HepG2 (cell line): Measurements from ENCODE around the gene OOSP1. TPM values are rescaled to one million over a fixed set of nuclear protein-coding genes. Genes with fewer than 3 reads are reported as not detected.

Experiments
- ATAC-seq: fragments of 200-7000 bp; cut with Tn5 transposase; 3 replicates; pipeline ENCODE4 v1.9.1; 2020; ENCODE audit warnings: mild to moderate bottlenecking, moderate library complexity
- BruUV-seq: library from RNA; stranded (reverse); fragments of 400-500 nt; replicated peaks from 2 replicates; lab custom pipeline; 2021; lab: Mats Ljungman, UMichigan
- CTCF ChIA-PET: fragments of 300-600 bp; formaldehyde crosslinking; extraction: SDS; loops from one replicate; lab custom pipeline; 2021; ENCODE audit warnings: low total read pairs, inconsistent platforms, low intra/inter-chr PET ratio; lab: Yijun Ruan, JAX
- POLR2A ChIA-PET: fragments of 350-600 bp; sonication (Branson Sonifier 250); formaldehyde crosslinking; loops from one replicate; lab custom pipeline; 2020; ENCODE audit warnings: antibody characterized with exemption, inconsistent platforms; lab: Yijun Ruan, JAX
- DNase-seq: peaks from one replicate; pipeline ENCODE4 v3.0.0-alpha.2; 2015; ENCODE audit warnings: low spot score
- FAIRE-seq: peaks from 3 replicates; lab custom pipeline; 2011; peaks lifted over from hg19 to GRCh38; lab: Jason Lieb, UNC
- H2AFZ ChIP-seq: one replicate; pipeline ENCODE4 v1.6.1; 2011; ENCODE audit warnings: low read length, inconsistent platforms
- H3K27ac ChIP-seq: fragments of 300-600 bp; 3 replicates; pipeline ENCODE4 v1.8.0; 2011; ENCODE audit warnings: mixed run types, mild to moderate bottlenecking, mixed read lengths, low read length, inconsistent platforms; ENCODE audit not compliant: insufficient read depth; ENCODE audit errors: extremely low read length
- H3K27me3 ChIP-seq, 2 experiments: fragments of 200-600 bp in 1 of 2; 2 replicates in 1 of 2; 3 replicates in 1 of 2; pipeline versions ENCODE4 v1.6.0 to v1.8.0; 2011; ENCODE audit warnings: low read length in 2 of 2, mild to moderate bottlenecking in 2 of 2, moderate library complexity in 2 of 2, inconsistent platforms in 1 of 2; ENCODE audit not compliant: insufficient read depth in 2 of 2, control insufficient read depth in 1 of 2
- H3K36me3 ChIP-seq, 2 experiments: fragments of 200-600 bp in 1 of 2; replicated peaks in 1 of 2; 2 replicates in 1 of 2; 3 replicates in 1 of 2; pipeline versions ENCODE4 v1.5.1 to v1.8.0; 2011; ENCODE audit warnings: low read length in 2 of 2, inconsistent platforms in 1 of 2; ENCODE audit not compliant: insufficient read depth in 2 of 2, control insufficient read depth in 1 of 2
- H3K4me1 ChIP-seq: 2 replicates; pipeline ENCODE4 v1.5.1; 2012; ENCODE audit warnings: low read length, inconsistent platforms; ENCODE audit not compliant: insufficient read depth
- H3K4me2 ChIP-seq: 2 replicates; pipeline ENCODE4 v1.6.0; 2011; ENCODE audit warnings: low read depth, low read length, inconsistent platforms
- H3K4me3 ChIP-seq, 3 experiments: fragments of 200-600 bp in 1 of 3; sonication (generic), shearing (Covaris generic) in 1 of 3; replicated peaks in 1 of 3; 2 replicates each; pipeline ENCODE4 v1.5.1; 2011 to 2016; ENCODE audit warnings: low read length in 3 of 3, inconsistent platforms in 2 of 3, low read depth in 2 of 3, mild to moderate bottlenecking in 2 of 3, control low read depth in 1 of 3, mixed read lengths in 1 of 3; ENCODE audit not compliant: insufficient read depth in 1 of 3
- H3K79me2 ChIP-seq: one replicate; pipeline ENCODE4 v1.6.1; 2011; ENCODE audit warnings: low read length, inconsistent platforms; ENCODE audit not compliant: insufficient read depth
- H3K9ac ChIP-seq: 2 replicates; pipeline ENCODE4 v1.6.0; 2011; ENCODE audit warnings: mild to moderate bottlenecking, low read depth, low read length, inconsistent platforms; ENCODE audit not compliant: insufficient read depth
- H3K9me3 ChIP-seq: 2 replicates; pipeline ENCODE4 v1.5.1; 2012; ENCODE audit warnings: mild to moderate bottlenecking, low read length
- H4K20me1 ChIP-seq: 2 replicates; pipeline ENCODE4 v1.6.0; 2011; ENCODE audit warnings: inconsistent platforms, mild to moderate bottlenecking, low read length, moderate library complexity; ENCODE audit not compliant: insufficient read depth
- MEIS1 ChIP-seq: sonication (generic); formaldehyde crosslinking; IDR thresholded peaks from 2 replicates; pipeline ENCODE4 v1.9.0; 2021; ENCODE audit warnings: mild to moderate bottlenecking, missing genetic modification reagents, moderate library complexity, borderline replicate concordance
- MEIS2 ChIP-seq: sonication (generic); formaldehyde crosslinking; IDR thresholded peaks from 2 replicates; pipeline ENCODE4 v1.9.0; 2021; ENCODE audit warnings: mild to moderate bottlenecking, missing genetic modification reagents
- NFYB ChIP-seq: sonication (generic); formaldehyde crosslinking; IDR thresholded peaks from 2 replicates; pipeline ENCODE4 v1.4.0; 2020; ENCODE audit warnings: missing genetic modification reagents
- PHF8 ChIP-seq: sonication (generic); formaldehyde crosslinking; IDR thresholded peaks from 2 replicates; pipeline ENCODE4 v1.5.0; 2020; ENCODE audit warnings: missing genetic modification reagents
- POLR2A ChIP-seq, 2 experiments: IDR thresholded peaks; 2 replicates each; pipeline ENCODE4 v1.6.1; 2011; ENCODE audit warnings: low read depth in 2 of 2, low read length in 2 of 2, mild to moderate bottlenecking in 1 of 2, moderate library complexity in 1 of 2; ENCODE audit not compliant: insufficient read depth in 1 of 2
- PPARG ChIP-seq: conservative IDR thresholded peaks from 2 replicates; pipeline ENCODE4 v1.6.1; 2016; ENCODE audit warnings: missing biosample characterization, missing genetic modification reagents
- RARA ChIP-seq: IDR thresholded peaks from 2 replicates; pipeline ENCODE4 v1.6.1; 2016; ENCODE audit warnings: missing genetic modification reagents, missing compliant biosample characterization
- ZNF44 ChIP-seq: sonication (generic); formaldehyde crosslinking; IDR thresholded peaks from 2 replicates; pipeline ENCODE4 v1.5.1; 2020; ENCODE audit warnings: mild to moderate bottlenecking, missing genetic modification reagents
- ZNF7 ChIP-seq: IDR thresholded peaks from 2 replicates; pipeline ENCODE4 v1.6.1; 2016; ENCODE audit warnings: missing biosample characterization, missing genetic modification reagents
- ZSCAN25 ChIP-seq: sonication (generic); formaldehyde crosslinking; IDR thresholded peaks from 2 replicates; pipeline ENCODE4 v1.8.0; 2022; ENCODE audit warnings: mild to moderate bottlenecking, missing genetic modification reagents
- WGBS: methylation state at CpG from one replicate; pipeline ENCODE4 v1.1.6; 2017; ENCODE audit warnings: low lambda C conversion rate; 5-methylcytosine and 5-hydroxymethylcytosine counted together
- in situ Hi-C: cut with HindIII; loops from 2 replicates; pipeline ENCODE4 v1.10.0; 2017; ENCODE audit warnings: low pct_unique_long_range_greater_than_20kb; ENCODE audit not compliant: extremely low pct_ligation_motif_present
- intact Hi-C: fragments of 100-400 bp; cut with micrococcal nuclease; formaldehyde crosslinking; loops from one replicate; pipeline ENCODE4 v1.10.0; 2022; ENCODE audit not compliant: unreplicated experiment
- polyA plus RNA-seq, 8 experiments: library from polyadenylated mRNA; depleted of rRNA in 3 of 8; stranded (reverse) in 7 of 8; unstranded in 1 of 8; fragments of >200 nt; fragmentation: Illumina TruSeq in 4 of 8; extraction: Trizol in 4 of 8; gene quantifications; 2 replicates each; pipeline versions ENCODE4 v1.2.1 to v1.2.3, GENCODE V29; 2011 to 2016; ENCODE audit warnings: low read depth in 4 of 8, missing spikeins in 1 of 8, mixed read lengths in 1 of 8; ENCODE audit not compliant: insufficient read depth in 1 of 8
- total RNA-seq, 5 experiments: library from RNA; depleted of rRNA; stranded (reverse); fragments of >200 nt; fragmentation: Illumina TruSeq; extraction: Trizol; gene quantifications; 2 replicates each; pipeline ENCODE4 v1.2.3, GENCODE V29; 2016; ENCODE audit warnings: low read depth in 1 of 5
- TF ChIP-seq, protein P1 (sequence below): sonication (generic); formaldehyde crosslinking; IDR thresholded peaks from 2 replicates; pipeline ENCODE4 v1.5.1; 2020; ENCODE audit warnings: mild to moderate bottlenecking, missing genetic modification reagents
- TF ChIP-seq, protein P2 (sequence below): sonication (generic); formaldehyde crosslinking; IDR thresholded peaks from 2 replicates; pipeline ENCODE4 v1.4.0; 2020; ENCODE audit warnings: missing genetic modification reagents
- TF ChIP-seq, protein P3 (sequence below): sonication (generic); formaldehyde crosslinking; IDR thresholded peaks from 2 replicates; pipeline ENCODE4 v1.4.0; 2020; ENCODE audit warnings: mild to moderate bottlenecking, missing genetic modification reagents, borderline replicate concordance
- TF ChIP-seq, protein P4 (sequence below): sonication (generic); formaldehyde crosslinking; IDR thresholded peaks from 2 replicates; pipeline ENCODE4 v1.4.0; 2020; ENCODE audit warnings: missing genetic modification reagents

OOSP1 gene
- total and polyA plus RNA-seq, 2 of the 13 experiments (the other 11 are each of a cell fraction or from before 2014, with no cell fraction given): not detected

DNA sequence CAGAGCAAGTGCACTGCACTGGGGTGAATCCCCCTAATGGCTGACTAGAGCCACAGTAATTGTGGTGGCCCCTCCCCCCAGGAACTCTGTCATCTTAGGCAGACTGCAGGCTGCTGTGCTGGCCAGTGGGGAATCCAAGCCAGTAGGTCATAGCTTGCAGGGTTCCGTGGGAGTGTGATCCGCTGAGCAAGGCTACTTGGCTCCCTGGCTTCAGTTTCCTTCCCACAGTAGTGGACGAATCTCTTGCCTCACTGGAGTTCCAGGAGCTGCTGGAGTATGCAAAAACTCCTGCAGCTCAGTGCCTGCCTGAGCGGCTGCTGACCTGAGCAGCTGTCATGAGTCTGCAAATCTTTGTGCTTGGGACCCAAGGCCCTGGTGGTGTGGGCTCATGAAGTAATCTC lies 46.5 kb upstream of the OOSP1 start:
- Histone ChIP-seq H3K36me3 (no peaks in the 10 kb centered on the region), H2AFZ (no peak overlapping the region), H3K4me2 (no peak overlapping the region), H3K27me3 (no peaks in the 10 kb centered on the region; a peak in 1 of 5 replicates), H3K79me2 (no peaks in the 10 kb centered on the region), H3K9ac (no peak overlapping the region), H3K27ac (no peak overlapping the region), H3K4me1 (no peaks in the 10 kb centered on the region), H3K9me3 (no peaks in the 10 kb centered on the region), H3K4me3 (no peak overlapping the region), H4K20me1 (no peaks in the 10 kb centered on the region)
- no peak for FAIRE-seq
- WGBS: 61% methylated on average over 3 of the region's 4 CpGs
- CTCF ChIA-PET: no interaction called here
- BruUV-seq: no TSS peak
- in situ Hi-C loops: no loop called here
- POLR2A ChIA-PET: no interaction called here
- DNase-seq: no peak
- intact Hi-C loops: no loop called here
- ATAC-seq: no peak; the same call in 2 of the 3 replicates
- TF ChIP-seq, protein P1, sequence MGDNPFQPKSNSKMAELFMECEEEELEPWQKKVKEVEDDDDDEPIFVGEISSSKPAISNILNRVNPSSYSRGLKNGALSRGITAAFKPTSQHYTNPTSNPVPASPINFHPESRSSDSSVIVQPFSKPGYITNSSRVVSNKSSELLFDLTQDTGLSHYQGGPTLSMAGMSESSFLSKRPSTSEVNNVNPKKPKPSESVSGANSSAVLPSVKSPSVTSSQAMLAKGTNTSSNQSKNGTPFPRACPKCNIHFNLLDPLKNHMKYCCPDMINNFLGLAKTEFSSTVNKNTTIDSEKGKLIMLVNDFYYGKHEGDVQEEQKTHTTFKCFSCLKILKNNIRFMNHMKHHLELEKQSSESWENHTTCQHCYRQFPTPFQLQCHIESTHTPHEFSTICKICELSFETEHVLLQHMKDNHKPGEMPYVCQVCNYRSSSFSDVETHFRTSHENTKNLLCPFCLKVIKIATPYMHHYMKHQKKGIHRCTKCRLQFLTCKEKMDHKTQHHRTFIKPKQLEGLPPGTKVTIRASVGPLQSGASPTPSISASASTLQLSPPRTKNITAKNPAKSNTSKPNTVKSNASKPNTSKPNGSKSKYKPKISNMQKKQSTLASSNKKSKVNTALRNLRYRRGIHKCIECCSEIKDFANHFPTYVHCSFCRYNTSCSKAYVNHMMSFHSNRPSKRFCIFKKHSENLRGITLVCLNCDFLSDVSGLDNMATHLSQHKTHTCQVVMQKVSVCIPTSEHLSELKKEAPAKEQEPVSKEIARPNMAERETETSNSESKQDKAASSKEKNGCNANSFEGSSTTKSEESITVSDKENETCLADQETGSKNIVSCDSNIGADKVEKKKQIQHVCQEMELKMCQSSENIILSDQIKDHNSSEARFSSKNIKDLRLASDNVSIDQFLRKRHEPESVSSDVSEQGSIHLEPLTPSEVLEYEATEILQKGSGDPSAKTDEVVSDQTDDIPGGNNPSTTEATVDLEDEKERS (CRISPR knock-in tag): no peak
- TF ChIP-seq, protein P2, sequence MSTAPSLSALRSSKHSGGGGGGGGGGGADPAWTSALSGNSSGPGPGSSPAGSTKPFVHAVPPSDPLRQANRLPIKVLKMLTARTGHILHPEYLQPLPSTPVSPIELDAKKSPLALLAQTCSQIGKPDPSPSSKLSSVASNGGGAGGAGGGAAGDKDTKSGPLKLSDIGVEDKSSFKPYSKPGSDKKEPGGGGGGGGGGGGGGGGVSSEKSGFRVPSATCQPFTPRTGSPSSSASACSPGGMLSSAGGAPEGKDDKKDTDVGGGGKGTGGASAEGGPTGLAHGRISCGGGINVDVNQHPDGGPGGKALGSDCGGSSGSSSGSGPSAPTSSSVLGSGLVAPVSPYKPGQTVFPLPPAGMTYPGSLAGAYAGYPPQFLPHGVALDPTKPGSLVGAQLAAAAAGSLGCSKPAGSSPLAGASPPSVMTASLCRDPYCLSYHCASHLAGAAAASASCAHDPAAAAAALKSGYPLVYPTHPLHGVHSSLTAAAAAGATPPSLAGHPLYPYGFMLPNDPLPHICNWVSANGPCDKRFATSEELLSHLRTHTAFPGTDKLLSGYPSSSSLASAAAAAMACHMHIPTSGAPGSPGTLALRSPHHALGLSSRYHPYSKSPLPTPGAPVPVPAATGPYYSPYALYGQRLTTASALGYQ: no peak
- no peak for TF ChIP-seq PPARG
- TF ChIP-seq MEIS2 (CRISPR knock-in tag): no peak
- TF ChIP-seq, protein P3, sequence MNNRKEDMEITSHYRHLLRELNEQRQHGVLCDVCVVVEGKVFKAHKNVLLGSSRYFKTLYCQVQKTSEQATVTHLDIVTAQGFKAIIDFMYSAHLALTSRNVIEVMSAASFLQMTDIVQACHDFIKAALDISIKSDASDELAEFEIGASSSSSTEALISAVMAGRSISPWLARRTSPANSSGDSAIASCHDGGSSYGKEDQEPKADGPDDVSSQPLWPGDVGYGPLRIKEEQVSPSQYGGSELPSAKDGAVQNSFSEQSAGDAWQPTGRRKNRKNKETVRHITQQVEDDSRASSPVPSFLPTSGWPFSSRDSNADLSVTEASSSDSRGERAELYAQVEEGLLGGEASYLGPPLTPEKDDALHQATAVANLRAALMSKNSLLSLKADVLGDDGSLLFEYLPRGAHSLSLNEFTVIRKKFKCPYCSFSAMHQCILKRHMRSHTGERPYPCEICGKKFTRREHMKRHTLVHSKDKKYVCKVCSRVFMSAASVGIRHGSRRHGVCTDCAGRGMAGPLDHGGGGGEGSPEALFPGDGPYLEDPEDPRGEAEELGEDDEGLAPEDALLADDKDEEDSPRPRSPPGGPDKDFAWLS (CRISPR knock-in tag): no peak
- no peak for TF ChIP-seq ZNF44 (CRISPR knock-in tag)
- no peak for TF ChIP-seq ZSCAN25
- TF ChIP-seq, protein P4, sequence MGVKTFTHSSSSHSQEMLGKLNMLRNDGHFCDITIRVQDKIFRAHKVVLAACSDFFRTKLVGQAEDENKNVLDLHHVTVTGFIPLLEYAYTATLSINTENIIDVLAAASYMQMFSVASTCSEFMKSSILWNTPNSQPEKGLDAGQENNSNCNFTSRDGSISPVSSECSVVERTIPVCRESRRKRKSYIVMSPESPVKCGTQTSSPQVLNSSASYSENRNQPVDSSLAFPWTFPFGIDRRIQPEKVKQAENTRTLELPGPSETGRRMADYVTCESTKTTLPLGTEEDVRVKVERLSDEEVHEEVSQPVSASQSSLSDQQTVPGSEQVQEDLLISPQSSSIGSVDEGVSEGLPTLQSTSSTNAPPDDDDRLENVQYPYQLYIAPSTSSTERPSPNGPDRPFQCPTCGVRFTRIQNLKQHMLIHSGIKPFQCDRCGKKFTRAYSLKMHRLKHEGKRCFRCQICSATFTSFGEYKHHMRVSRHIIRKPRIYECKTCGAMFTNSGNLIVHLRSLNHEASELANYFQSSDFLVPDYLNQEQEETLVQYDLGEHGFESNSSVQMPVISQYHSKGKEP: no peak
- TF ChIP-seq POLR2A (IDR thresholded peaks at IDR 0.05; ENCODE audit: insufficient read depth in 1 of 2, low read depth in 2 of 2, low read length in 2 of 2): no peak
- no peak for TF ChIP-seq ZNF7 (CRISPR knock-in tag)
- TF ChIP-seq MEIS1: no peak
- no peak for TF ChIP-seq NFYB (CRISPR knock-in tag)
- no peak for TF ChIP-seq PHF8 (CRISPR knock-in tag)
- no peak for TF ChIP-seq RARA (CRISPR knock-in tag)
